SH-SY5Y (cell line): ENCODE data around the gene HNRNPD.

Experiments used
- GATA2 ChIP-seq: IDR thresholded peaks from 2 replicates; pipeline ENCODE4 v1.6.1; 2011; ENCODE audit warnings: mild to moderate bottlenecking, low read depth, low read length
- GATA3 ChIP-seq: IDR thresholded peaks from 2 replicates; pipeline ENCODE4 v1.6.1; 2011; ENCODE audit warnings: low read depth, mild to moderate bottlenecking, low read length, moderate library complexity

Gene HNRNPD

GRCh38 chr4:82380344-82380743, 6.6 kb upstream of the HNRNPD start:
- TF ChIP-seq GATA3 (no peak), GATA2 (no peak)

GRCh38 chr4:82376109-82376508, 2.3 kb upstream of the HNRNPD start:
- no peak for TF ChIP-seq GATA3
- no peak for TF ChIP-seq GATA2

DNA sequence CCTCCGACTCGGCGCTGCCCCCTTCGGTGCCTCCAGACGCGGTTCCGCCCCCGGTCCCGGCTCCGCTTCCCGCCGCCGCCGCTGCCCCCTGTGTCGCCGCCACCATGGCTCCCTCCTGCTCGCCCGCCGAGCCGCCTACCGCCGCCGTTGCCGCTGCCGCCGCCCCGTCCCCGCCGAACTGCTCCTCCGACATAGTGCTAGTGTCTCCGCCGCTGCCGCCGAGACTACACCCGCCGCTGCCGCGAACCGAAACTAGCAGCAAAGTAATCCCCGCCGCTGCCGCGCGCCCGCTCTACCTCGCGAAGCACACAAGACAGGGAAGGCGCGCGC, 340 bp downstream of the HNRNPD start:
- TF ChIP-seq GATA2: no peak
- TF ChIP-seq GATA3: no peak

DNA sequence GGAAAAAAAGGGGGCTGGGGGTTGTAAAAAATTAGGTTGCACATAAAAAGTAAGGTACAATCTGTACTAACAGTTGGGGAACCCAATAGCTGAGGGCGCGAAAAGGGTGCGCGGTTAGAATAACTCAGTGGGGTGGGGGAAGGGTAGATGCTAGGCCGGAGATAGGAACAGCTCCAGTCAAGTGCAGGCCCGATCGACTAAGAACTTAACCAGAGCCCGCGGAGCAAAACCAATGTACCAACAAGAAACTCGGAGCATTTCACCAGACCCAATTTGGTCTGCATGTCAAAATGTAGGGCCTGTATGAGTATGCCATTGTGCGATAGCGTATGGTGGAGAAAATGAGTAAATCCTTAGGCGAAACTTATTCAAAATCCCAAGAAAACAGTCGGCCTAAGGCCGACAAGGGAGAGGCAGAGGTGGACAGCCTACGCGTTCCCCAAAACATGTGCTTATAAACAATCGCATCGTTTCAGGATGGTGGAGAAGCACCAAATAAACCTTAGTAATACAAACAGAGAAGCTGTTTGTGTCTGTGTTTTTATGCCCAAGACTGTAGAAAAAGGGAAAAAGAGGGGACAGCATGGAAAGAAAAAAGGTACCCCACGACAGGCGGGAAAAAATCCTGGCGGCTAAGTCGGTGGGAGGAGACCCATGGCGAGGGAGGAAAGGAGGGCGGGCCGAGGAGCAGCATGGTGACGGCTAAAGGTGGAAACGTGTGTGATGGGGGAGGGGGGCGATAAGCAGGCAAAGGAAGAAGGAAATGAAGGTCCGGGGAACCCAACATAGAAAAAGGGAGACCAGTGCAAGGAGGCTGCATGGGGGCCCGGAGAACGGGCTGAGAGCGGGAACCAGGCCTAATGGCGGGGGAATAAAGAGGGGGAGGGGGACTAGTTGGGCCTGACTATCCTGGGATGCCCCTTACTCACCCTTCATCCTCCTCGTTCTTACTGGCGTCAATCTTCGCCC, 990 bp downstream of the HNRNPD start:
- TF ChIP-seq GATA2: no peak

- no peak for TF ChIP-seq GATA2
- no peak for TF ChIP-seq GATA3
These were observed 2.3 kb downstream of the HNRNPD start for GRCh38 chr4:82371497-82371896.

DNA sequence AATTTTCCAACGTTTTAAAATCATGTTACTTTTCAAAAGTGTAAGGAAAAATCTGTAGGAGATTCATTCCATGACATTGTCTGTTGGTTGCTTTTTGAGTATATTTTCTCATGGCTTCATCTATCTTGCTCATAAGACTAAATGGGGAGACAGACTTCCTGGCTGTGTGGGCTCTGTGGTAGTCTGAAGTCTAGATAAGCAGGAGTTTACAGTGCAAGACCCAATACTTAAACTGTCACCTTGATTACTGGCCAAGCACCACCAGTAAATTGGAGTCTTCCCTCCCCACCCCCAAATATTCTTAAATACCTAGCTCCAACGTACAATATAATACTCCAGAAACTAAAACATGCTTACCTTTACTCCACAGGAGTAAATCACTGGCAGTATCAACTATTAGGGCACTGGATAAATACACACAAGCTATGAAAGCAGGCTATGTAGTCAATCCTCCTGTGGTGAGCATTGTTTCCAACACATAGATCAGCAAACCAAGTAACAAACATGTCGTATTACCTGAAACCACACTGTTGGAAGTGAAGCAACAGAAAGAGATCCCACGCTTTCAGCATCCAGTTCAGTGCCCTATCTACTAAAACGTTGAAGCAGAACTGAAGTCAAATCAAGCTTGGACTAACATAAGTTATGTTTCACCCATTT, 6.2 kb downstream of the HNRNPD start:
- TF ChIP-seq GATA2: no peak
- TF ChIP-seq GATA3: no peak

DNA sequence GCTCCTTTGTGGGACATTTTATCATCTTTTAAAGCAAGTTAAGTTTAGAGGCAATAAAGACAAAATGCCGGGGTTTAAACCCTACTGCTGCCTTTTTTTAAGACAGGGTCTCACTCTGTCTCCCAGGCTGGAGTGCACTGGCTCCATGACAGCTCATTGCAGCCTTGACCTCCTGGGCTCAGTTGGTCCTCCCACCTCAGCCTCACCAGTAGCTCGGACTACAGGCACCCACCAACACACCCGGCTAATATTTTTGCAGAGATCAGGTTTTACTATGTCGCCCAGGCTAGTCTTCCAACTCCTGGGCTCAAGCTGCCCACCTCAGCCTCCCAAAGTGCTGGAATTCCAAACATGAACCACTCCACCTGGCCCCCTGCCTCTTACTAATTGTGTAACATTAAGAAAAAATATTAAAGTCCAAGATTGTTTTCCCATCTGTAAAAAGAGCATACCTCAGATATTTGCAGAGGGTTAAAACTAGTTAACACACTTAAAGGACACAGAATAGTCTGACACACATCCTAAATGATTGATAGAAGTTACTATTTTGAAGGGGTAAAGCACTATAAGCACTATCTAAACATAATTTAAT, 9.8 kb downstream of the HNRNPD start:
- TF ChIP-seq GATA3: no peak
- no peak for TF ChIP-seq GATA2

DNA sequence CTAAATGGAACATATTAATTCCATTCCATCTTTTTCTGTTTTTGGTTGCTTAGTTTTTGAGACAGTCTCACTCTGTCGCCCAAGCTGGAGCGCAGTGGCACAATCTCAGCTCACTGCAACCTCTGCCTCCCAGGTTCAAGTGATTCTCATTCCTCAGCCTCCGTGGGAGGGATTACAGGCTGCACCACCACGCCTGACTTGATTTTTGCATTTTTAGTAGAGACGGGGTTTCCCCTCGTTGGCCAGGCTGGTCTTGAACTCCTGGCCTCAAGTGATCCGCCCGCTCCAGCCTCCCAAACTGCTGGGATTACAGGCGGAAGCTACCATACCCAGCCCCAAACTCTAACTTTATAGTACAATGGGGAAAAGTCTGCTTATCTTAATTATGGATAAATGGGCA, 11.2 kb downstream of the HNRNPD start:
- TF ChIP-seq GATA2 (no peak), GATA3 (no peak)

DNA sequence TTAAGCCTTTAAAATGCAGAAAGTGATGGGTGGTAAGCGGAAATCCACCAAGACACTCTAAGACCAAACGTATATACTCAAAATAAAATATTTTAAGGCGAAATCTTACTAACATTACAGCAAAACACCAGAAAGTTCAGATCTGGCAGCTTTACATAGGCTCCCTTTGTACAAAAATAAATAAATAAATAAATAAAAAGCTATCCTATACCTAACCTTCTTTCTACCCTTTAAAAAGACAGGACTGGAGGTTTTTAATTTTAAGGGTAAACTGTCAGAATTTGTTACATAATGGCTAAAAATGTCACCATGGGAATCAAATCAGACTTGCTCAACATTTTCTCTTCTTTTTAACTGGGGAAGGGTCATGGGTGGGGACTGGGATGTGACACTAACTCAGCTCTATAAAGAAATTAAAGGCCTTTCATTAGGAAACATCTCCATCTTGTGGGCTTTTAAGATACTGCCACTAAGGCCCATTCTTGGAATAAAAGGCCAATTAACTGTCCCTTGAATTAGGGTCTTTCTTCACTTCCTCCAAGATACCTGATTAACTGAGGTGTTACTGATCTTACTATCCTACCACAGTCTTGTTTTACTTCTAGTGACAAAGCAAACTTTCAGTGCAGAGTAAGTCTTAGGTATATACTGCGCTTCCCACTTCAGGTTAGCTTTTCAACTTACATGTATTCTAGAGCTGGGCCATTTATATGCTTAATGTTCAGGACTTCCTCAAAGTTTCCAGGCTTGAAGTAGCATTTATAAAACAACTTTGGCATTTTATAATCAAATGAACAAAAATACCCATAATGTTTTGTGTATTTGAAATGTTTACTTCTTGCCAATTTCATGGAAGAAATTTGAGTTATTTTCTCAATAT, 13.3 kb downstream of the HNRNPD start:
- no peak for TF ChIP-seq GATA3

GRCh38 chr4:82358847-82359246, 14.9 kb downstream of the HNRNPD start:
- TF ChIP-seq GATA2: no peak
- no peak for TF ChIP-seq GATA3

DNA sequence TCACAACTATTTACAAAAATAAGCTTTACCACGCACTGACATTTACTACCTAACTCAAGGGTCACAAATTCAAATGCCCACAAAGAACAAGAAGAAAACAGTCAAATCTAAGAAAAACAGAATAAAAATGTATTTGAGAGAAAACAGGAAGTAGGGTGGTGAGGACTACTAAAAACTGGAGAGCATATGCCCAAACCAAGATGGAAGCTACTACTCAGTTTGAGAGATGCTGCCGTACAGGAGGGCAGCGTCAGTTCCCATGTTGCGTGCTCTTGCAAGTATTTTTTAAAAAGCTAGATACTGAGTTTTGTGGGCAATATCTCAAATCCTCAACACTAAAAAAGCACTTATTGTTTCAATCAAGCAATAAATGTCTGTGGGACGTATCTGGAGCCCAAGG, 16.2 kb downstream of the HNRNPD start:
- TF ChIP-seq GATA3 (no peak), GATA2 (no peak)

DNA sequence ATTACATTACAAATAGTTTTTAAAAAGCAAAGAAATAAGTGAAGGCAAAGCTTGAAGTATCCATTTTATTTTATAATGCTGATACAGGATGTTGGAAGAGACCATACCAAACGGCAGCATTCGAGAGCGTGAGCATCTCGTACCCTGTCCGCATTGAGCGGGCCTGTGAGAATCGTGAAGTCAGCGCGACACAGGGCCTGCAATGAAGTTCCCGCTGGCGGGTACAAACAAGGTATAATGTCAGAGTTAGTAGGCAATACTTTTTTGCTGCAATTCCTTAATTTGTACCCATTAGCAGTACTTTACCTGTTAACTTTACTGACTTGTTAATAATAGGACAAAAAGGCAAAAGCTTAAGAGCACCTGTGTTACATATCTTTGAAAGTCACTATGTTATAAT, 19.0 kb downstream of the HNRNPD start:
- TF ChIP-seq GATA3 (no peak), GATA2 (no peak)

DNA sequence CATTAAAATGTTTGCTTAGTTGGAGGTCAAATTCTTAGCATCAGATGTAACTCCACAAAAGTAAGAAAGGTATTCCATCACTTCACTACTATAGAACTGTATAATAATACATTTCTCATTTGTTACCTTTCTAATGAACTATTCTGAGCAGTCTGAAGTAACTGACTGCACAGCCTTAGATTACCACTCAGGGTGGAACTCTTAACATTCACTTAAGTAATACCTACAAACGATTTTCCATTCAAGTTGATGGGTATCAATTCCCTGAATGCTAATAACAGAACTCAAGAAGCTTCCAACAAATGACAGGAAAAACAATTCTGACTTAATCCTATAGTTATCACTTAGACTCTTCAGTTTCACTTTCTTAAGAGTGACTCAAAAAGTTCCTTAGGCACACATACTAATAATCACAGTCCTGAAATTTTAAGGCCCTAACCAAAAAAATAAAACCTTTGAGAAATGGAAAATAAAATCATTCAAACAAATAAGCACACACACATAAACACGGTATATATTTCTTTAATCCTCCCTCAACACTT, 20.9 kb downstream of the HNRNPD start:
- no peak for TF ChIP-seq GATA3
- no peak for TF ChIP-seq GATA2
